ENCODE measurements around the gene CES1. TPM values are rescaled to one million over a fixed set of nuclear protein-coding genes. Genes with fewer than 3 reads are reported as not detected.
A peak's percentile ranks its signal among the peaks of the same experiment; 100 is the strongest.
"Not testable (repeated sequence)": the region's sequence is repeated elsewhere in the genome, so short reads cannot be mapped to it uniquely, and the experiment has no call there.

Gene CES1
- polyA plus RNA-seq (2013, experiment 1 of 2; ENCODE audit: insufficient read length), result 1.6 TPM
- 1.9 TPM for polyA plus RNA-seq (2013, experiment 2 of 2; ENCODE audit: insufficient read length)

GRCh38 chr16:55832773-55833691 lies at the start of gene CES1:
Gene CES1 (minus strand): TSS chr16:55833096. CDS start chr16:55833055, 41 bp downstream.
- DNase-seq, result no peak

DNA sequence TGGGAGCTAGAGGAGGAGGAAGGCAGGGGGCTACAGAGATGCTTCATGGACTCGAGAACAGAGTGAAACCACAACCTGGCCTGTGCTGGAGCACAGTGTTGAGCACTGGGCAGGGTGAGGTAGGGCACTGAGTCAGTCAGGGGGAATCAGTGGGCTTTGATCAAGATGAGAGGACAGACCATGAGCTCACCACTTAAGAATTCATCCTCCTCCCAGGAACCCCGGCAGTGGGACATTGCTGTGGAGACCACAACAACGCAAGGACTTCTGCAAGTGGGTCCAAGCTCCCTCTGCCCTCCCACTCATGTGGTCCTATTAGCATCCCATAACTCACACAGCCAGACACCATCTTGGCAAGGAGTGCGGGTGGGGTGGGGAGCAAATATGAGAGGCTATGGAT lies 44.0 kb upstream of the CES1 start:
- DNase-seq, result peak; percentile 71

DNA sequence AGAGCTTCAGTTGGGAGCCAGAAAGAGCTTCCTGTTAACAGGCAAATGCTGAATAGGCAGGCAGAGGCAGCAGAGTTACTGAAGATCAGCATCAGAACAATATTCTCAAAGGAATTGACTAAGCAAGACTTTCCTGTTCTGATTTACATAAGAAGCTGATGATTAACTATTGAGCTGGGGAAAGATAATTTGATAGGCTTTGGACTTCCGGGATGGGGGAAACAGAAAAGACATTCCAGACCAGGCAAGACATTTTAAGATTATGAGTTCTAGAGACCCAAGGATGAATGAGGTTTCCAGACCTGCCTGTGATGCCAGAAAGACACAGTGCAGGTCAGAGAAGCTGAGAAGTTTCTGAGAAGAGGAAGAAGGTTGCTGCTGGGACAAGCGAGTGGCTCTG lies 42.4 kb upstream of the CES1 start, which contains the start of gene CES5A:
CES5A (minus strand) TSS at position 101 of the 400 bp plus-strand sequence. CDS start 152 bp downstream, outside the sequence.
- DNase-seq, result no peak

DNA sequence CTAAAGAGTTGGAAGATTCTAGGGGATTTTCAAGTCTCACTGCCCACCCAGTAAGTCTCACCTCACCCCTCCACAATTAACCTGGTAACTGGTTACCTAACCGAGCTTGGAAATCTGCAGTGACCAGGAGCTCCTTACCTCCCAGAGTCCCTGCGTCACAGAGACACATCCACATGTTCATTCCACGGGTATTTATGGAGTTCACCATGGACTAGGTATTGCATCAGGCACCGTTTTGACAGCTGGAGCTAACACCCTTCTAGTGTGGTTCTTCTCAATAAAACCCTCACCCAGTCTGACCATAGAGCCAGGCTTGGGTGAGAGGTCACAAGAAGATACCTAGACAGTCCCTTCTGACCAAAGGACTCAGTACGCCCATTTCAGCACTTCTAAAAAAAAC lies 40.2 kb upstream of the CES1 start:
- DNase-seq, result no peak

GRCh38 chr16:55872130-55872529 lies 39.2 kb upstream of the CES1 start:
- DNase-seq, result no peak

- no peak for DNase-seq
These were observed 38.6 kb upstream of the CES1 start for GRCh38 chr16:55871411-55872038.

GRCh38 chr16:55868980-55869379 lies 36.1 kb upstream of the CES1 start:
- no peak for DNase-seq

- no peak for DNase-seq
These were observed 35.2 kb upstream of the CES1 start for GRCh38 chr16:55868137-55868536.

GRCh38 chr16:55861288-55861687 lies 28.4 kb upstream of the CES1 start:
- no peak for DNase-seq

- DNase-seq, result not testable (repeated sequence)
These were observed 24.8 kb upstream of the CES1 start for GRCh38 chr16:55857650-55858049.

DNA sequence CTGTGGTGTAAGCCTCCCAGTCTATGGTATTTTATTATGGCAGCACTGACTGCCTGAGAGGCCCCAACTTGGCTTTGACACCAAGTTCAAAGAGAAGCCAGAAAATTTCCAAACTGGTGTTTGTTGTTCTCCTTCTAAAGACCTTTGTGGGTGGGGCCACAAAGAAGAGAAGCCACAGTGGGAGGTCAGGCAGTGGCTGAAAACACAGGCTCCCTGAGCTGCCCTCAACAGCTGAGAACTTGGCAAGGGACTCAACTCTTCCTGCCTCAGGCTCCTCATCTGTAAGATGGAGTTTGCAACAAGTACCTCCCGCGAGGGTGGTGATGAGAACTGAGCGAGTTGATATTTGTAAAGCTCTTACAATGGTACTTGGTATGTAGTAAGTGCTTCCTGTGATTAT lies 24.1 kb upstream of the CES1 start:
- DNase-seq, result no peak

DNA sequence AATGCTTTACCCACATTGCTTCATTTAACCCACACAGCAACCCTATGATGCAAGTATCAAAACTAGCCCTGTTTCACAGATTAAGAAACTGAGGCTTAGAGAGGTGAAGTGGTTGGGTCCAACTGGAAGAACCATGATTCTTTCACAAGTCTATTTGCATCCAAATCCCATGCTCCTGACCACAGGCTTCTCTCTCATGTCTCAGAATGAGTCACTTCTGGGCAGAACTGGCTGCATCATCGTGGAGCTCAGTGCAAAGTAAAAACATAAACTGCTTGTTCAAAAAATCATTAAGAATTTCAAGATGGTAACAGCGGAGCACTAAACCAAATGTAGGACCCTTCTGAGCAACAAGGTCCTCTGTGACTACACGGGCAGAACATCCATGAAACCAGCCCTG lies 20.2 kb upstream of the CES1 start:
- DNase-seq, result peak; percentile 41

- DNase-seq, result no peak
These were observed 16.6 kb upstream of the CES1 start for GRCh38 chr16:55849536-55849935.

DNA sequence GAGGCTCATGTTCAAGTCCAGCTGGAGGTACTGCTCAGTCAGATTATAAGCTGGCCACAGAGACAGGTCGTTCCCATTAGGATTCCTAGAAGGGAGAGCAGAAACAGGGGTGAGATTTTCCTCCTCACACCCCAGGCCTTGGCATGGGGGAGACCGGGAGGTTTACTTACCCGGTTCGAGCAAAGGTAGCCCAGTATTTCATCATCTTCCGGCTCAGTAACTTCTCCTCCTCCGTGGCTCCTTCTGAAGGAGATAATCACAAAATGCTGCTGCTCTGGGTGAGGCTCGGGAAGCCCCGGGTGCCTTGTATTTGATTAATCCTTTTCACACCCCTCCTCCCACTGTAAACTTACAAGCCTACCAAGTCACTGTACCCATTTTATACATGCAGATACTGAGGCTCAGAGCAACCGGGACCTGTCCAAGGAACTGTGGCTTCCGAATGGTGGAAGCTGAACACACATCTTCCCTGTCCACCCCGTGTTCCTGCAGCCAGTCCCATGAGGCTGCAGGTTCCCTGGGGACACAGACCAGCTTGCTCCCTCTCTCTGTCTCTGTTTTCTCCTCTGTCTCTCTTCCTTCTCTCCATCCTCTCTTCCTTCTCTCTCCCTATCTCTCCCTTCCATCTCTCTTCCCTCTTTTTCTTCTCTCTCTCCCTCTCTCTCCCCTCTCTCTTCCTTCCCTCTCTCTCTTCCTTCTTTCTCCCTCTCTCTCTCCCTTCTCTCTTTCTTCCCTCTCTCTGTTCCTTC lies 13.9 kb upstream of the CES1 start:
- DNase-seq, result no peak

DNA sequence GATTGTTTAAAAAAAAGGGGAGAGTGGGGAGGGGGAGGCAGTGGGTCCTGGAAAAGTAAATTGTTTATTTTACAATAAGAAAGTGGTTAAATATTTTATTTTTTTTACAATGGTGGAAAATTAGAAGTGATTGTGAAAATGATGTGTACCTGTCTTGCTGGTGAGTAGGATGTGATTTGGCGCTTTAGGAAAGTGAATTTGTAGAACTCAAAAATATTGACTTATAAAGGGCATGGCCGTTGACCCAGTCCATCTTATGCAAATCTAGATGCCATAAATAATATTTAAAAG lies 10.2 kb upstream of the CES1 start:
- no peak for DNase-seq

DNA sequence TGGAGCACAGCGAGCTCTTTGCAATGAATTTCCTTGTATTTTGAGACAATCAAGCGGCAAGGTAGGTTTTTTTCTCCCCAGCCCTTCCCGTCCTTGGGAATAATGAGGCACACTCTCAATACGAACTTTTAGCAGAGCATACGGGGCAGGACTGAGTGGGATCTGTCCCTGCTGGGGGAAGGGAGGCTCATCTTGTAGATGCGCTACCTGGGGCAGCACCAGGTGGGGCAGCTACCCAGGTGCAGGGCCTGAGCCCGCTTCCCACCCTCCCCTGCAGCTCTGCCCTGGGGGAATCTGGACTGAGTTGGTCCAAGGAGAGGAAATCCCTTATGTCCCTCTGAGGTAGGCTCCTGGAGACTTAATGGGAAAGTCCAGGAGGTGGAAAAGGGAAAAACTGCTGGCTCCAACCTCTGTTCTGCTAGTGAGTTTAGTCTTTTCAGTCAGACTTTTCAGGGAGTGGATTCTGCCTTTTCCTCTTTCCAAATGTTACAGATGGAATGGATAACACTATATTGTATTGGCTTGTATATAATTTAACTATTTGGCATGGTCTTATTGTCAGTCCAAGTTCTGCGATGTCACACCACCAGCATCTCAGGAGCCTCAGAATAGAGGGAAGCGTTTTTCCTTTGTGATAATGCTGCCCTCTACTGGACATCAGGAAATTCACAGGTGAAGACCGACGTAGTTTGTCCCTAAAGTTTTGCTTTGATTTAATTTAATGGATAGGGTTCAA lies 9.6 kb upstream of the CES1 start:
- DNase-seq, result peak; percentile 39

GRCh38 chr16:55839115-55839514 lies 6.2 kb upstream of the CES1 start:
- no peak for DNase-seq

GRCh38 chr16:55836158-55836611 lies 3.3 kb upstream of the CES1 start:
- no peak for DNase-seq

DNA sequence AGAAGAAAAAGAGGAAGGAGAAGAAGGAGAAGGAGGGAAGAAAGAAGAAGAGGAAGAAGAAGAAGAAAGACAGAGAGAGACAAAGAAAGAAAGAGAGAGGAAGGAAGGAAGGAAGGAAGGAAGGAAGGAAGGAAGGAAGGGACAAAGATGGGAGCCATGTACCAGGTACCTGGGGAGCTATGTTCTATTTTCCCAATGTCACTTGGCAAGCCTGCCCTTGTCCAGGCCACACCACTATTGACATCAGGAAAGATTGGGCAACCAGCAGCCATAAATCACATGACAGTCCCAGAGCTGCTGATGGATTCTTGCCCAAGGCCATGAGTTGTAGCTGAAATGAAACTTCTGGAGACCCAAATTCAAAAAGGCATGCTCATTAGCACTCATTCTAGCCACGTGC lies 2.7 kb upstream of the CES1 start:
- DNase-seq, result no peak

- DNase-seq, result not testable (repeated sequence)
These were observed 2.3 kb upstream of the CES1 start for GRCh38 chr16:55835173-55835572.

- DNase-seq, result no peak
These were observed 1.2 kb upstream of the CES1 start for GRCh38 chr16:55834049-55834448.

DNA sequence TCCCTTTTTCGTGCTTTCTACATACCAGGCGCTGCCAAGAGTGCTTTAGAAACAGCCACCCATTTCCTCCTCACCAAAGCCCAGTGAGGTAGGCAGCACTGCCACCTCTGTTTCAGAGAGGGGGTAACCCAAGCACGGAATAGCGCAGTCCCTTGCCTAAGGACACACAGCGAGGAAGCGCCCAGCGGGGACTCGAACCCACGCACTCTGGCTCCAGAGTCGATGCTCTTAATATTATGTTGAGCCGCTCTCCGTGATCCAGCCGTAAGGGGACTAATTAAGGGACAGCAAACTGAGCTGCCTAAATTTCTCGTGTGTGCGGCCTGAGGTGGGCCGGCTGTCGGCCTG lies 497 bp downstream of the CES1 start:
- DNase-seq, result no peak
